ENCODE results near the gene HTR4. TPM values are rescaled to one million over a fixed set of nuclear protein-coding genes. Genes with fewer than 3 reads are reported as not detected.
A peak's percentile ranks its signal among the peaks of the same experiment; 100 is the strongest.

Gene HTR4
- total and polyA plus RNA-seq, 9 donors = 0.07 to 0.32 (median 0.11) TPM; not detected in 4

DNA sequence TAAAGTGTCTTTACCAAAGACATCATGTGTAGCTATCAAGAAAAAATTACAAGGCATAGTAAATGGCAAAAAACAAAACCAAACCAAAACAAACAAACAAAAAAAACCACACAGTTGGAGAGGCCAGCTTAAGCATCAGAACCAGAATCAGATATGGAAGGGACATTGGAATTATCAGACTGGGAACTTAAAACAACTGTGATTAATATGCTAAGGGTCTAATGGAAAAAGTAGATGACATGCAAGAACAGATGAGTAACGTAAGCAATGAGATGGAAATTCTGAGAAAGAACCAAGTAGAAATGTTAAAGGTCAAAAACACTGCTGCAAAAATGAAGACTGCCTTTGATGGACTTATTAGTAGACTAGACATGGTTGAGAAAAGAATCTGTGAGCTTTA lies 194.7 kb downstream of the HTR4 start:
- Histone ChIP-seq H3K9me3 (no peaks in the 10 kb centered on the region), H3K27me3 (no peaks in the 10 kb centered on the region), H3K27ac (no peak overlapping the region), H3K4me1 (ENCODE audit: insufficient read depth) (no peaks in the 10 kb centered on the region), H3K36me3 (no peaks in the 10 kb centered on the region), H3K4me3 (no peak overlapping the region)
- DNase-seq = no peak
- TF ChIP-seq CTCF (IDR thresholded peaks at IDR 0.05) (no peak), POLR2A (IDR thresholded peaks at IDR 0.05) (no peak), EP300 (IDR thresholded peaks at IDR 0.05) (no peak)
- WGBS, 3 donors = 70 to 78% (median 74%) methylated on average over 1 of the region's 1 CpG
- intact Hi-C loops (cut with DNase I) = no loop called here

DNA sequence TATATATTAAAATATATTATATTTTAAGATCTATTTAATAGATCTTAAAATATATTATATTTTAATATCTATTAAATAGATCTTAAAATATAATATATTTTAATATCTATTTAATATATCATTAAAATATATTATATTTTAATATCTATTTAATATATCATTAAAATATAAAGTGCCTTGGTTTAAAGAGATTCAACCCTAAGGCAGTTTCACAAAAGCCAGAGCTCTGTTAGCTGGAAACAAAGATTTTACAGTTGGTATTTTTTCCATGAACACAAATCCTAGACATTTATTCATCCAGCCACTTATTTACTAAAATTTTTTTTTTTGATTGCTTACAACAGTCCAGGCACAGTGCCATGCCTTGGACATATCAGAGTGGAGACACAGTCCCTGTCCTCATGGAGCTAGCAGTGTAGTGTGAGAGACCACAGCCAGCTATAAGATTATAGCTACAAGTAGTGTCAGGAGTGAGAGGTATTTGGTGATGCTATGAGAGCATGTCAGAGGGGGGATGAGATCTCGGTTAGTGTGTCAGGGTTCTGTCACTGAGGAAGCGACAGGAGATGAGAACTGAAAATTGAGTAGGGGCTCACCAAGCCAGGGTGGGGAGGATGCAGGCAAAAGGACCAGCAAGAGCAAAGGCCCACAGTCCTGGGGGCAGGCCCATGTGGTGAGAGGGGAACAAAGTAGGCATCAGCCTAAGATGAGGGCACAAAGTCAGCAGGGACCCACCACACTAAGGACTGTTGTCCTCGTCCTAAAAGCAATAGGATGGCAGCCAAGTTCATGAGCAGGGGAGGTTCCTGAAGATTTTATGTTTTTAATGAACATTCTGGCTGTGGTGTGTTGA lies 196.1 kb downstream of the HTR4 start:
- 66 to 79% (median 70%) methylated on average over 3 of the region's 3 CpGs for WGBS, 3 donors
- Histone ChIP-seq H3K4me1 (ENCODE audit: insufficient read depth) (no peaks in the 10 kb centered on the region), H3K36me3 (no peaks in the 10 kb centered on the region), H3K9me3 (no peaks in the 10 kb centered on the region), H3K27me3 (no peaks in the 10 kb centered on the region), H3K27ac (no peak overlapping the region), H3K4me3 (no peak overlapping the region)
- TF ChIP-seq CTCF (IDR thresholded peaks at IDR 0.05) (no peak), EP300 (IDR thresholded peaks at IDR 0.05) (no peak), POLR2A (IDR thresholded peaks at IDR 0.05) (no peak)
- no peak for DNase-seq
- intact Hi-C loops (cut with DNase I) = no loop called here

DNA sequence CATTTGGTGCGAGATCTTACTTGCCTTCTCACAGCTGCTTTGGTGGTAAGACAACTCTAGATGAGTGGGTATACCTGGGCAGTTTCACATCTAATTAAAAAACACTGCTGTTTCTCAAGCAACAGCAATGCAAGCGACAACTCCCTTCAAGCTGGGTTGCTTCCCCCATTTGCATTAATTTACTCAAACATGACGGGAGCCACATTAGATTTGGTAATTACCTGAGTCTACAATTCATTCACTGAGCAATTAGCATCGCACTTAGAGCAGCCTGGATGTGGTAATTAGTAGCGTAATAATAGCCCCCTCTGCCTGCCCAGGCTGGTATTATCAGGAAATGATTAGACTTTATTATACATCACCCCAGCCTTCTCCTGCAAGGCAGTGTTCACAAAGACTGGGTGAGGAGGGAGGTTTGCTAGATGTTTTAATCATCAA lies 197.1 kb downstream of the HTR4 start:
- H3K9me3 ChIP-seq = no peaks in the 10 kb centered on the region
- no peaks in the 10 kb centered on the region for H3K36me3 ChIP-seq
- no peaks in the 10 kb centered on the region for H3K4me1 ChIP-seq (ENCODE audit: insufficient read depth)
- H3K27me3 ChIP-seq = no peaks in the 10 kb centered on the region
- no peak for TF ChIP-seq CTCF (IDR thresholded peaks at IDR 0.05)
- no peak for TF ChIP-seq POLR2A (IDR thresholded peaks at IDR 0.05)
- no peak for TF ChIP-seq EP300 (IDR thresholded peaks at IDR 0.05)
- H3K4me3 ChIP-seq = no peak overlapping the region
- no peak overlapping the region for H3K27ac ChIP-seq
- intact Hi-C loops (cut with DNase I) = no loop called here
- DNase-seq = peak in 1 of 5 donors; percentile 18
- WGBS, 3 donors = 21 to 34% (median 25%) methylated on average over 5 of the region's 5 CpGs

DNA sequence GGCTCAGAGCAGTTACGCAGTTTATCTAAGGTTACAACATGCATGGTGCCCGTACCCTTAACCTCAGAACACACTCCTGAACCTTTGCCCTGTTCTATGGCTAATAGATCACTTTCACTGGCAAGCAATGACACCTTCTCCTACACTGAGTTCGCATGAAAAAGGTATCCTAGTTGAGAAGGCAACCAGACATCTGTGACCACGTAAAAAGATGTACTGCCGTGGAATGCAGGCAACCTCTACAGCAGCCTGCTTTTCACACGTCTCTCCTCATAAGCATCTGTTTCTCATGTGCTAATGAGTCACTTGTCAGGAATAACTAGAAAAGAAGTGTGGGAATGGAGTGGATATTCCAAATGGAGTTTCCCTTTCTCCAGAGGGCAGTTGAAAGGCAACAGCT lies 199.1 kb downstream of the HTR4 start:
- no peak for DNase-seq
- WGBS, 3 donors = 49 to 55% (median 54%) methylated on average over 6 of the region's 6 CpGs
- H3K27me3 ChIP-seq = no peaks in the 10 kb centered on the region
- H3K9me3 ChIP-seq = no peaks in the 10 kb centered on the region
- H3K4me1 ChIP-seq (ENCODE audit: insufficient read depth) = no peaks in the 10 kb centered on the region
- H3K27ac ChIP-seq = no peak overlapping the region
- no peak overlapping the region for H3K4me3 ChIP-seq
- H3K36me3 ChIP-seq = no peaks in the 10 kb centered on the region
- intact Hi-C loops (cut with DNase I) = no loop called here
- TF ChIP-seq POLR2A (IDR thresholded peaks at IDR 0.05) = no peak
- no peak for TF ChIP-seq CTCF (IDR thresholded peaks at IDR 0.05)
- no peak for TF ChIP-seq EP300 (IDR thresholded peaks at IDR 0.05)
